NCI-H1092 treated with DMSO at 0.1 percent for 48 hours (cell line): ENCODE data around the gene CLEC18B.
"Not testable (repeated sequence)": the region's sequence is repeated elsewhere in the genome, so short reads cannot be mapped to it uniquely, and the experiment has no call there.

Experiments
- DNase-seq: peaks from one replicate; lab custom pipeline; 2025; lab: John Stamatoyannopoulos, UW

CLEC18B gene

DNA sequence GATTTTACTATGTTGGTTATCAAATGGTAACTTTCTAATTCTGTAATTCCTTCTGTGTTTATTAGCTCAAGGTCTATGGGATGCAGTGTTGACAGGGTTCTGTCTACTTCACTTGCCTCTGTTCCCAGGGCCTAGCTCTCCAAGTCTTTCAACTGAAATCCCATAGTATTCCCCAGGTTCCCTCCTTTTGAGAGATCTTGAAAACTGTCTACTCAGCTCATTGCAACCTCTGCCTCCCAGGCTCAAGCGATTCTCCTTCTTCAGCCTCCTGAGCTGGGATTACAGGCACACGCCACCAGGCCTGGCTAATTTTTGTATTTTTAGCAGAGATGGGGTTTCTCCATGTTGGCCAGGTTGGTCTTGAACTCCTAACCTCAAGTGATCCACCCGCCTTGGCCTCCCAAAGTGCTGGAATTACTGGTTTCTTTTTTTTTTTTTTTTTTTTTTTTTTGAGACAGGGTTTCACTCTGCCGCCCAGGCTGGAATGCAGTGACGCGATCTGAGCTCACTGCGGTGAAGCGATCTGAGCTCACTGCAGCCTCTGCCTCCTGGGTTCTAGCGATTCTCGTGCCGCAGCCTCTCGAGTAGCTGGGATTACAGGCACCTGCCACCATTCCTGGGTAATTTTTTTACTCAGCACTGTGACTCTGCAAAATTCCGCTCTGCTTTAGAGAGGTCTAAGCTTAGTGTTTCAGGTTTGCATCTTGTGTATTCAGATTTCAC, 22.5 kb upstream of the CLEC18B start:
- DNase-seq, result not testable (repeated sequence)

DNA sequence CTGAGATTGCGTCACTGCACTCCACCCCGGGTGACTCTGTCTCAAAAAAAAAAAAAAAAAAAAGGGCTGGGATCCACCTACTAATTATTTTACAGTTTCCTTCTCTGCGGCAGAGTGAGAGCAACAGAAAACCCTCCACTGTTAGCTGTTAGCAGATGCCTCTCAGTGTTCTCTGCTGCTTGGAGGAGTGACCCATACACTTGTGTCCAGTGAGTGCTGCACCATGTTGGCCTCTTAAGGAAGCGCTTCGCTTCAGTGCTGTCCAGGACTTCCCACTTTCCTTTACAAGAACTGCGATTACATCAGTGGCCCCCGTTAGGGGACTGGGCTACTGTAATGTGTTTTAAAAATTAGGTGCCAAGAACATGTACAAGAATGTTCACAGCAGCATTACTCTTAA, 18.4 kb upstream of the CLEC18B start:
- DNase-seq, result no peak

DNA sequence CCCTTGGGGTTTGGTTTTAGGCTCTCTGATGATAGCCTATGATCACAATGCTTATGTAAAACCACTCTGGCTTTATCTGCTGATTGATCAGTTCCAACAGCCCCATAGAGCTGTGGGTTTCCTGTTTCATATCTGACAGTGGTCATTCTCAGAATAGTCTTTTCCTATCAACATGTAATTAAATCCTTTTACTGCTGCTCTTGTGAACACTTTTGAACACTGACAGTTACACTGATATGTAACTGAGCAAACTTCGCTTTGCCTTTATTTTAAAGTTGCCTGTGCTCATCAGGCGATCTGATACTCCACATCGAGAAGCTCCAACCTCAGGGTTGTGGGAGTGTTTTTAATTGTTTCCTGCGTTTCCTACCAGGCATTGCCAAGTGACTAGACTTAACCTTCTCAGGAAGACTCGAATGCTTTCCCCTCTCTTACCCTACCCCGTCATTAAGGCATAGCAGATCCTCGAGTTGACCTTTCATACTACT, 17.3 kb upstream of the CLEC18B start:
- no peak for DNase-seq

DNA sequence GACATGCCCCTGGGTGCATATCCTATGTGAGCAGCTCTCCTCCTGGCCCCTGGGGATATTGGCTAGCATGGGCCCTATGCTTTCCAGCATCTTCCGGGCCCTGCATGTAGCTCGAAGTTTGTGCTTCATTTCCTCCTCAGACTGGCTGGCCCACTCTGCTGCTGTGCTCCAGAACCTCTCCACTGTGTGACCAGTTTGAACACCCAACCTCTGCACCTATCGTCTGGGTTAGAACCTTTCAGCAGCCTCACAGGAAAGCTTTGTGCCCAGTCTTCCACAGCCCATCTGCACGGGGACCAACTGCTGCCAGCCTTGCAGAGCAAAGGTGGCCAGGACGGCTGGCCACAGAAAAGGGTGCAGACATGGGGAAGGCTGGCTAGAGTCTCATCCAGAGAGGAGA, 10.2 kb upstream of the CLEC18B start:
- DNase-seq, result no peak

DNA sequence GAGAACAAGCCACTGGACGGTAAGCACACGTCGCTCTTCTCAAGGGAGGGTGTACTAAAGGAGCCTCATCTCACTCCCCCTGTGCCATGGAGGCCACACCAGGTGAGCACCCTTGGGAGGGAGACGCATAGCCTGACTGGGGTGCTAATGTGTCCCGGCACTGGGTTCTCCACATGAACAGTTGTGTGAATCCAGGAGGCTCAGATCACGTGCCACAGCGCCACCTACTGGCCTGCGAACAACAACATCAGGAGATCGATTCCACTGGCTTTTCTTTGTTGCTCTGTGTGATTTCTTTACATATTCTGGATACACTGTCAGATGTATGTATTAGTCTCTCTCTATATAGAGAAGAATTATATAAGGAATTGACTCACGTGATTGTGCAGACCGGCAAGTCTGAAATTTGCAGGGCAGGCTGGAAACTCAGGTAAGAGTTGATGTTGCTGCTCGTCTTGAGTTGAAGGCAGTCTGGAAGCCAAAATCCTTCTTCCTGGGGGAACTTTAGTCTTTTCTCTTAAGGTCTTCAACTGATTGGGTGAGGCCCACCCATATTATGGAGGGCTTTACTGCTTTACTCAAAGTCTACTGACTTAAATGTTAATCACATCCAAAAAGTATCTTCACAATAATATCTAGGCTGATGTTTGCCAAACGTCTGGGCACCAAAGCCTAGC, 8.9 kb upstream of the CLEC18B start:
- peak; percentile 37 for DNase-seq

DNA sequence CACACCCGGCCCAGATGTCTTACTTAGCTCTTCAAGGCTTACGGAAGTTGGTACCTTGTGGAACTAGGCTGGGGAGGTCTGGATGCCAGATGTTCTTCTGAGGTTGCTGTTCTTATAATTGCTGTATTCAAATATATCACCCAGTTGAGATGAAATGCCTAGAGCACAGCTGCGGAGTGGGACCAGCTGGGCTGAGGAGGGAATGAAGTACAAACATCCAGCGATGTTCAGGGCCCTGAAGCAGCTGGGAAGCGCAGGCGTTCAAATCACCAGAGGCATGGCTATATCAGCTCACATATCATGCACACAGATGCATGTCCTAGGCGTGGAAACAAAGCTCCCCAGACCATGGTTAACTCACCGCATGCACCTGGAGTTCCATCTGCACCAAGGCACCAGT, 7.2 kb upstream of the CLEC18B start:
- DNase-seq, result not testable (repeated sequence)

DNA sequence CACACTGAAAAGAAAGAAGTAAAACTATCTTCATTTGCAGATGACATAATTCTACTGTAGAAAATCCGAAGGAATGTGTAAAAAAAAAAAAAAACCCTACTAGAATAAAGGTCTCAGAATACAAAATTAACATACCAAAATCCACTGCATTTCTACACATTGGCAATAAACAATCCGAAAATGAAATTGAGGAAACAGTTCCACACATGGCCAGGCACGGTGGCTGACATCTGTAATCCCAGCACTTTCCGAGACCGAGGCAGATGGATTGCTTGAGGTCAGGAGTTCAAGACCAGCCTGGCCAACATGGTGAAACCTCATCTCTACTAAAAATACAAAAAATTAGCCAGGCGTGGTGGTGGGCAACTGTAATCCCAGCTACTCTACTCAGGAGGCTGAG, 4.5 kb upstream of the CLEC18B start:
- DNase-seq, result not testable (repeated sequence)

DNA sequence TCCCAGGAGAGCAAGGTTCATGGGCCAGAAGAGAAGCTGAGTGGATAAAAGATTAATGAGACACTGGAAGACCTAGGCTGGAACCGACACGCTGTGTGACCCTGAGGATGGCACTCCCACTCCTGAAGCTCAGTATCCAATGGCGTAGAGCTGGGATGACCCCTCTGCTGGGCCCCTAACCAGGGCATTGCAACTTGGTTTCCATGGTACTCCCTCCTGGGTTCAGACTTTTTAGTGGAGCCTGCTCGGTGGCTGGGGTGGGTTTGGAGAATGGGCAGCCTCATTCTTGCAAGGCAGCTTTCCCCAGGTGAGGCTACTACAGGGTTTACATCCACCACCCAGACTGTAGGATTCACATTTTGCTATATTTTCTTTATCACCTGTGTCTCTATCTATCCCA, 2.4 kb upstream of the CLEC18B start:
- DNase-seq, result not testable (repeated sequence)

DNA sequence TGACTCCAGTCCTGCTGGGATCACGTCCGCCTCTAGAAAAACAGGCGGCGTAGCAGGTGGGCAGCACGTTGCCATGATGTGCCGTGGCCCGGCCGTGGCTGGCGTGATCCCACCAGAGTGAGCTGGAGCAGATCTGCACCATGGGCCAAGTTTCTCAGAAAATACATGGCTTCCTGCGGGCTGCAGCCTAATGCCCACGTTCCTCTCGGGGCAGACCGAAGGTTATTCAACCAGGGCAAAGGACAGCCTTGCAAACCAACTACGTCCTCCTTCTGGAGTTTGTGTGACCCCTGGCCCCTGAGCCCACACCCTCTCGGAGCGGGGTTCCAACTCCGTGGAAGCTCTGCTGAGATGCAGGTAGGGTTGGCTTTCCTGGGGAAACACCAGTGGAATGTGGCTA, 808 bp upstream of the CLEC18B start:
- DNase-seq, result not testable (repeated sequence)

DNA sequence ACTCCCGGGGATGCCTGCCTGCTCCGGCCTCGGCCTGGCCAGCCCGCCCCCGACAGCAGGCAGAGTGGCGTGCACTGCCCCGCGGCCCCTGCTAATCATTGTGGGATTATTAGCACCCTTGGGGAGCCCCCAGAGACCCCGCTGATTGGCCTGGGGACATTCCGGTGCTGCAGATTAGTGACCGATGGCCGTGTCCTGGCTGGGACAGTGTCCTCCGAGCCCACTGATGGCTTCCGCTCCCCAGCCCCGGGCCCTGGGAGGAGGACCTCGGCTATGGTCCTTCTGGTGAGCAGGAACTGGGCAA, 156 bp upstream of the CLEC18B start:
- not testable (repeated sequence) for DNase-seq

DNA sequence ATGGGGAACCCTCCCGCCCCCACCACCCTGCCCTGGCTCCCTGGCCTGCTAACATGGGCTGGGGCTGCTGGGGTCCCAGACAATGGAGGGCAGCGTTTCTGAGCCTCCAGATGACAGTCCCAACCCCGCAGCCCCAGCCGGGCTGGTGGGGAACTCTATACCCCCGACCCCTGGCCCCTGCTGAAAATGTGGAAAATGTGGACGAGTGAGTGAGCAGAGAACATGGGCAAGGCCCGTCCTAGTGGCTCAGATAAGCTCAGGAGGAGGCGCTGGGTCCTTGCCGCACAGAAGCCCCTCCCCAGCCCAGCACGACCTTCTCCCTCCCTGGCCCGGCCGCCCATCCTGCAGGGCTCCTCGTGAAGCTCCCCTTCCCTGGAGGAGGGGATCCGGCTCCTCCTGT, 1.5 kb downstream of the CLEC18B start:
- DNase-seq, result not testable (repeated sequence)

DNA sequence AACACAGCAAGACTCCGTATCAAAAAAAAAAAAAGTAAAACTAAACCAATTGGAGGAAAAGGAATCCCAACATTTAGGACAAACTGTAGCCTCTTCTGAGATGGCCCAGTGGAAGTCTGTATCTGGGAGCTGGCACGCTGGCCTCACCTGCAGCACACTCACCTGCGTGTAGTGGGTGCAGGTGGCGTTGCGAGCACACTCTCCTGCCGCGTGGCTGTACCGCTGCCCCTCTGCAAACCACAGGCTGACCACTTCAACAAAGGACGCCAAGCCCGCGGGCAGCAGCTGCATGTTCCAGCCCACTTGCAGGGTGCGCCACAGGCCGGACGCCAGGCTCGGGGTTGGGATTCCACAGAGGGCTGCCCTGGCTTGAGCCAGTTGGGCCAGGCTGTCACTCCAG, 3.4 kb downstream of the CLEC18B start:
- DNase-seq, result not testable (repeated sequence)

DNA sequence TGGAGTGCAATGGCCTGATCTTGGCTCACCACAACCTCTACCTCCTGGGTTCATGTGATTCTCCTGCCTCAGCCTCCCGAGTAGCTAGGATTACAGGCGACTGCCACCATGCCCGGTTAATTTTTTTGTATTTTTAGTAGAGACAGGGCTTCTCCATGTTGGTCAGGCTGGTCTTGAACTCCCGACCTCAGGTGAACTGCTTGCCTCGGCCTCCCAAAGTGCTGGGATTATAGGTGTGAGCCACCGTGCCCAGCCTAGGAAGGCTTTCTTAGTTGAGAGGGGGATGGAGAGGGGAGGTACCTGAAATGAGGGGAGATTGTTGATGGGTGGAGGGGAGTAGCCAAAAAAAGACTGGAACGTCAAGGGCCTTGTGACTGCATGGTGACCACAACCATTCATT, 7.4 kb downstream of the CLEC18B start:
- not testable (repeated sequence) for DNase-seq

DNA sequence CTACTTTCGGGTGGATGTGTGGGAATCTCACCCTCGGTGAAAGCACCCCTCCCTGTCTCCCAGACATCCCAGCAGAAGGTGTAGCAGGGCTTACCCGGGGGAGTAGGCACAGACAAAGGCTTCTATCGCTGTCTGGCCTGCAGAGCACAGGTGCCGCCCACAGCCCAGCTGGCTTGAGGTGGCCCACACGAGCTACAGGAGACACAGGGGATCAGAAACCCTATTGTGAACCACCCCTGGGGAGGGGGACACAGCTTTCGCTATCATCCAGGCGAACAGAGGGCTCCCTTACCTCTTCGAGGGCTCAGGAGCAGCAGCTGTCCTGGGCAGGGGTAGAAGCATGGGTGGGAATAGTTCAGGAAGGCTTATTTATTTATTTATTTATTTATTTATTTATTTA, 7.8 kb downstream of the CLEC18B start:
- not testable (repeated sequence) for DNase-seq

DNA sequence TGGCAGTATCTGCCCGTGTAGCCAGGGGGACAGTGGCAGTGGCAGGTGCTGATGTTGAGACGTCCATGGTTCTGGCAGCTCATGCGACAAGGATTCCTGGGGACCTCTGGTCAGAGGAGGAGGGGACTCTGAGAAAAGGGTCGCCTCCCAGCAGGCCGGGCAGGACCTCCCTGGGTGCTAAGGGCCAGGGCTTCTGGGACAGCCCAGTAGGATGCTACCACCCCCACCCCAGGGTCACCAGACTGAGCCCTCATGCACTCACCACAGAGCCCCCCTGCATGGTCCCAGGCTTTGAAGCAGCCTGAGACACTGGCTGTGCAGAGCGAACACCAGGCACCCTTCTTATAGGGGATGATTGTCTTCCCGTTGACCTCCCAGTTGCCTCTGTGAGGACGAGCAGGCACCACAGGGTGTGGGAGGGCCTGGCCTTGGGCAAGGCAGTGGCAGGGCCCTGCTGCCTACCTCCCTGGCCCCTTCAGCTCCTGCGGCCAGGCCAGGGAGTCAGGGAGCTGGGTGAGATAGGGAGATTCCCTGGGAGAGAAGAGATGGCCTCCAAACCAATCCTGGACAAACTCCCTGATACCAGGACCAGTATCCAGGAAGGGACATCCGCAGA, 8.4 kb downstream of the CLEC18B start:
- DNase-seq, result not testable (repeated sequence)

DNA sequence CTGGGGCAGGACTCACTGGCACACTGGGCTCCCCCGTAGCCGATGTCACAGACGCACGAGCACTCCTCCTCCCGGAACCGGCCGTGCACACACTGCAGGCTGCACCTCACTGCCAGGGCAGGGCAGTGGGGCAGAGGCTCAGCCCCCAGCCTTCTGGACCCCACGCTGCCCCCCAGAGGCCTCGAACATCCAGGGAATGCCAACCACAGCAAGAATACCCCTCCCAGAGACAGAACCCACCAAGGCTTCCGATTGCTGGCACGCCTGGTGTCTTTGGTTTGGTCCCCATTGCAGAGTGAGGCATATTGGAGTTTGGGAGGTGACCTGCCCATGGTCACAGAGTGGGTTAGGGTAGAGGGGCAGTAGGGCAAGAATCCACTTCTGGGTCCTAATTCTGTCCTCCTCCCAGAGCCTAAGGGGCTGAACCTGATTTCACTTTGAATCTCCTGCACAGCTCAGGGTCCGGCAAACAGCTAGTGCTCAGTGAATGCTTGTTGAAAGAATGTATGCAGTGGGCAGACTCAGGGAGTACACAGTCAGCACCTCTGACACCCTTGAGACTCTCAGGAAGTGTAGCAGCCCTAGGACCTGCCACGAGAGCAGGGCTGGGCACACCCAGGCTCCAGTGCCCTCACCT, 9.0 kb downstream of the CLEC18B start:
- not testable (repeated sequence) for DNase-seq

DNA sequence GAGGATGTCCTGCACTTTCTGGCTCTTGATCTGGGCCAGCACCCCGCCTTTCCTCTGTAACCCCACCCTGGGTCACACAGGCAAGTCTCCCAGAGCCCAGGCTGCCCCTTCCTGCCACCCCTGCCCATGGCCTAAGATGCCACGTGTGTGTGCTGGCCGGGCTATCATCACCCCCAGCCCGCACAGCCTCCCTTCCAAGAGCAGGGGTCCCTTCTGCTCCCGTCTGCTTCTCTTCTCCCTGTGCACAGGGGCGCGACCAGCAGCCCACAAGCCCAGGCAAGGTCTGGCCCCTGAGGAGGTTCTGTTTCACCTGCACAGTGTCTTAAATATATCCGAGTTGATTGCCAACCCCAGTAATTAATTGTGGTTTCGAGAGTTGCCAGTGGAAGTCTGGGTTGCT, 10.3 kb downstream of the CLEC18B start:
- not testable (repeated sequence) for DNase-seq

DNA sequence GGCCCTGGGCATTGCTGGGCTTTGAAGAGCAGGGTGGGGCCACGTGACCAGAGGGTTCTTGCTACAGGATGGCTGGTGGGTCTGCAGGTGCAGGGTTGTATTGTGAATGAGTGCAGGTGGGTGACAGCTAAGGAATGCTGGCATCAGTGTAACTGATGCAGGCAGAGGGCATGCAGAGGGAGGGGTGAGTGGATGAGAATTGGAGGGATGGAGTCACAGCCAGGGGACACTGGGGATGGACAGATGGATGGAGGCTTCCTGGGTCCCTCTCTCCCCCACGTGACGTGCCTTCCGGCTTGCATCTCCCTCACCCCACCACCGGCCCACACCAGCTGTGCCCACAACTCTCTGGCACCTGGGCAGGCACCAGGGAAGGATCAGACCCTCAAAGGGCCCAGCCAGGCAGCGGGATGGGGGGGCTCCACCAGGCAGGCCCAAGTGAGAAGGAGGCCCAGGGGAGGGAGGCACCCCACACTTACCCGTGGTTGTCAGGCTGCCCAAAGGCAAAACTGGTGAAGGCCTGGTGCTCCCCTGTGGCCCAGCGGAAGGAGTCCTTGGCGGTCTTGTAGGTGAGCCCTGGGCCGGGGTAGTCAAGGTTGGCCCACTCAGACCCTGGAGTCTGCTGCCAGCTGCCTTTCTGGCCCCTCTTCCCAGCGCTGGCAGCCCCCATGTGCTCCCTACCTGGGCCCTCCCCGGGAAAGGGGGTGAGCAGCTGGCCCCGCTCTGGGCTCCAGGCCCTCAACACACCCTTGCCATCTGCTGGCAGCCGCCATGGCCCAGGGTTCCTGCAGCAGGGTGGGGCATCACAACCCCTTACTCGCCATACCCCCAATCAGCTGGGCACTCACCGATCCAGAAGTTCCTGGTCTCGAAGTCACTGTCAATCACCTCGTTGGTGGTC, 11.0 kb downstream of the CLEC18B start:
- DNase-seq, result not testable (repeated sequence)

DNA sequence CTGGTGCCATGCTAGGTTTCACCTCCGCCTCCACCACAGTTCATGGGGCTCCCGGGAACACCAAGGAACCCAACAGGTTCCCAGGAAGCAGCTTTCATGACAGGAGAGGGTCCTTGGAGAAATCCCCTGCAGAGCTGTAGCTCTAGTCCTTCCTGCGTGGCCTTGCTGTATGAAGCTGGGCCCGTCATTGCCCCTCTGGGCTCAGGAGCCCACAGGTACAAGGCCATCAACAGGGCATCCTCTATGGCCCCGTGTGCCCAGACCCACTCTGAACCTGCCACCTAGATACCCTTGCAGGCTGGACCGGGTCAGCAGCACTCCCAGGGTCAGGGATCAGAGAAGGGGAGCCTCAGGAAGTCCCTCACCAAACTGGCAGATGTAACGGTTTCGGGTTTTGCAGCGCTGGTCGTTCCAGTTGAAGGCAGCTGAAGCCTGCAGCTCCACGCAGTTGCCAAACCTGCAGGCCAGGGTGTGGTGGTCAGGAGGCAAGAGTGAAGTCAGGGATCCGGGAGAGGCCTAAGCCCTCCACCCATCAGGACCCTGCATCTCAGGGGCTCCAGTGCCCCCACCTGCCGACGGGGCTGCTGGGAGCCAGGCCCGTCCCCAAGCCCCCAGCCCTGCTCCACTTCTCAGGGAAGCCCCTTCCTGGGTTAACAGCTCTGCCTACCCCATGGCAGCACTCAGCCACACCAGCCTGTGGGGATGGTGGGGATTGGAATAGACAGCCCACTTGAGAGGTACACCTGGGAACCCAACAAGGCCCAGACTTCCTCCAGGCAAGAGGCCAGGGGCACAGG, 11.9 kb downstream of the CLEC18B start:
- not testable (repeated sequence) for DNase-seq

DNA sequence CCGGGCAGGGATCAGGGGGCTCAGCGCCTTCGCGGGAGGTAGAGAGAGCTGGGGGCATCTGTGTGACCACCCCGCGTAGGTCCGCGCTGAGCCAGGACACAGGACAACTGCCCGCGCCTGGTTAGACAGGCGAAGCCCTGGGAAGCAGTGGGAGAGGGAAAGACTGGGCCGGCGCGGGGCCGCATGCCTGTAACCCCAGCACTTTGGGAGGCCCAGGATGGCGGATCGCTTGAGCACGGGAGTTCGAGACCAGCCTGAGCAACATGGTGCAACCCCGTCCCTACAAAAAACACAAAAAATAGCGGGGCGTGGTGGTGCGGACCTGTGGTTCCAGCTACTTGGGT, 13.9 kb downstream of the CLEC18B start:
- DNase-seq, result not testable (repeated sequence)
